H9 (cell line): Measurements from ENCODE around the gene ZFP36. TPM values are rescaled to one million over a fixed set of nuclear protein-coding genes. Genes with fewer than 3 reads are reported as not detected.

Source experiments
- DNase-seq: peaks from one replicate; pipeline ENCODE4 v3.0.0-alpha.2; 2017
- H2AFZ ChIP-seq: one replicate; pipeline ENCODE4 v1.6.1; 2013; ENCODE audit warnings: mild to moderate bottlenecking, low read length, control low read depth, moderate library complexity
- H2AK5ac ChIP-seq: 2 replicates; pipeline ENCODE4 v1.6.1; 2013; ENCODE audit warnings: low read length, control low read depth, mixed read lengths; ENCODE audit not compliant: insufficient read length
- H2BK120ac ChIP-seq: one replicate; pipeline ENCODE4 v1.6.1; 2013; ENCODE audit warnings: low read depth, mild to moderate bottlenecking, low read length, control low read depth, inconsistent platforms; ENCODE audit not compliant: poor library complexity, severe bottlenecking
- H2BK12ac ChIP-seq: 2 replicates; pipeline ENCODE4 v1.6.1; 2013; ENCODE audit warnings: low read length, control low read depth, mixed read lengths, low read depth; ENCODE audit not compliant: insufficient read length
- H2BK15ac ChIP-seq: 2 replicates; pipeline ENCODE4 v1.6.1; 2013; ENCODE audit warnings: low read depth, low read length, control low read depth
- H2BK20ac ChIP-seq: one replicate; pipeline ENCODE4 v1.6.1; 2013; ENCODE audit warnings: low read depth, mild to moderate bottlenecking, low read length, control low read depth, inconsistent platforms; ENCODE audit not compliant: poor library complexity, severe bottlenecking
- H2BK5ac ChIP-seq: 2 replicates; pipeline ENCODE4 v1.6.1; 2013; ENCODE audit warnings: low read length, control low read depth, mixed read lengths; ENCODE audit not compliant: insufficient read length
- H3K14ac ChIP-seq: 2 replicates; pipeline ENCODE4 v1.6.1; 2013; ENCODE audit warnings: low read length, control low read depth; ENCODE audit not compliant: insufficient read depth
- H3K18ac ChIP-seq: 2 replicates; pipeline ENCODE4 v1.6.1; 2013; ENCODE audit warnings: low read depth, mild to moderate bottlenecking, mixed read lengths, low read length, control low read depth; ENCODE audit not compliant: insufficient read length
- H3K23ac ChIP-seq: 2 replicates; pipeline ENCODE4 v1.6.1; 2013; ENCODE audit warnings: low read length, control low read depth, mixed read lengths, low read depth; ENCODE audit not compliant: insufficient read length
- H3K23me2 ChIP-seq: 2 replicates; pipeline ENCODE4 v1.6.1; 2013; ENCODE audit warnings: low read depth, mild to moderate bottlenecking, mixed read lengths, low read length, control low read depth; ENCODE audit not compliant: insufficient read length, poor library complexity, severe bottlenecking
- H3K27ac ChIP-seq: 2 replicates; pipeline ENCODE4 v1.5.1; 2013; ENCODE audit warnings: low read length, control low read depth, mixed read lengths, low read depth; ENCODE audit not compliant: insufficient read length
- H3K27me3 ChIP-seq: 2 replicates; pipeline ENCODE4 v1.6.1; 2013; ENCODE audit warnings: low read length, control low read depth, inconsistent platforms; ENCODE audit not compliant: insufficient read depth
- H3K4ac ChIP-seq: 2 replicates; pipeline ENCODE4 v1.6.1; 2013; ENCODE audit warnings: low read depth, mild to moderate bottlenecking, control low read depth, inconsistent platforms, low read length, moderate library complexity
- H3K4me1 ChIP-seq: 2 replicates; pipeline ENCODE4 v1.6.1; 2013; ENCODE audit warnings: low read length, control low read depth, inconsistent platforms; ENCODE audit not compliant: insufficient read depth
- H3K4me2 ChIP-seq: 2 replicates; pipeline ENCODE4 v1.6.1; 2013; ENCODE audit warnings: low read length, control low read depth, mixed read lengths; ENCODE audit not compliant: insufficient read length, insufficient read depth
- H3K56ac ChIP-seq: 2 replicates; pipeline ENCODE4 v1.6.1; 2013; ENCODE audit warnings: low read depth, mild to moderate bottlenecking, mixed read lengths, low read length, control low read depth; ENCODE audit not compliant: insufficient read length
- H3K79me1 ChIP-seq: 2 replicates; pipeline ENCODE4 v1.6.1; 2013; ENCODE audit warnings: low read depth, mild to moderate bottlenecking, moderate library complexity, low read length, control low read depth, inconsistent platforms; ENCODE audit not compliant: insufficient read depth, poor library complexity, severe bottlenecking
- H3K79me2 ChIP-seq: 2 replicates; pipeline ENCODE4 v1.6.1; 2013; ENCODE audit warnings: low read length, control low read depth, inconsistent platforms; ENCODE audit not compliant: insufficient read depth
- H3K9ac ChIP-seq: 2 replicates; pipeline ENCODE4 v1.6.1; 2013; ENCODE audit warnings: low read length, control low read depth, mixed read lengths; ENCODE audit not compliant: insufficient read length; ENCODE audit errors: extremely low read depth
- H3K9me3 ChIP-seq: one replicate; pipeline ENCODE4 v1.6.1; 2013; ENCODE audit warnings: low read depth, low read length, inconsistent platforms; ENCODE audit not compliant: control insufficient read depth
- H3T11ph ChIP-seq: one replicate; pipeline ENCODE4 v1.6.1; 2013; ENCODE audit warnings: mild to moderate bottlenecking, low read length, control low read depth, inconsistent platforms
- H4K20me1 ChIP-seq: one replicate; pipeline ENCODE4 v1.6.1; 2013; ENCODE audit not compliant: control insufficient read depth, insufficient read length, insufficient read depth
- H4K5ac ChIP-seq: 2 replicates; pipeline ENCODE4 v1.6.1; 2013; ENCODE audit warnings: low read depth, mild to moderate bottlenecking, mixed read lengths, low read length, control low read depth; ENCODE audit not compliant: insufficient read length
- H4K8ac ChIP-seq: replicated peaks from 2 replicates; pipeline ENCODE4 v1.6.1; 2013; ENCODE audit warnings: low read length, control low read depth, mixed read lengths, low read depth; ENCODE audit not compliant: insufficient read length
- H4K91ac ChIP-seq: 2 replicates; pipeline ENCODE4 v1.6.1; 2013; ENCODE audit warnings: low read depth, mild to moderate bottlenecking, moderate library complexity, mixed read lengths, low read length, control low read depth; ENCODE audit not compliant: insufficient read length
- H3K27ac Mint-ChIP-seq, 3 experiments: 2 replicates in 2 of 3; 3 replicates in 1 of 3; pipeline ENCODE4 v1.8.0; 2020 to 2021; ENCODE audit warnings: mixed read lengths in 3 of 3, mild to moderate bottlenecking in 1 of 3, moderate library complexity in 1 of 3
- H3K27me3 Mint-ChIP-seq: 2 replicates; pipeline ENCODE4 v1.8.0; 2021; ENCODE audit warnings: low read depth, mild to moderate bottlenecking, moderate library complexity, mixed read lengths
- H3K36me3 Mint-ChIP-seq, 3 experiments: 2 replicates in 2 of 3; 3 replicates in 1 of 3; pipeline ENCODE4 v1.8.0; 2020 to 2021; ENCODE audit warnings: low read depth in 3 of 3, mixed read lengths in 3 of 3; ENCODE audit not compliant: insufficient read depth in 1 of 3
- H3K4me1 Mint-ChIP-seq, 2 experiments: 2 replicates each; pipeline ENCODE4 v1.8.0; 2020; ENCODE audit warnings: mixed read lengths in 2 of 2
- H3K4me3 Mint-ChIP-seq, 2 experiments: 2 replicates in 1 of 2; 3 replicates in 1 of 2; pipeline ENCODE4 v1.8.0; 2020 to 2021; ENCODE audit warnings: mild to moderate bottlenecking in 2 of 2, mixed read lengths in 2 of 2, moderate library complexity in 1 of 2
- H3K9me3 Mint-ChIP-seq, 2 experiments: 2 replicates in 1 of 2; 3 replicates in 1 of 2; pipeline ENCODE4 v1.8.0; 2020; ENCODE audit warnings: mild to moderate bottlenecking in 2 of 2, mixed read lengths in 2 of 2, moderate library complexity in 1 of 2
- CTCF ChIP-seq: fragments of 200-600 bp; sonication (generic); conservative IDR thresholded peaks from 3 replicates; pipeline ENCODE4 v1.8.0; 2021; ENCODE audit warnings: antibody characterized with exemption, mild to moderate bottlenecking
- total RNA-seq: library from RNA; stranded (reverse); gene quantifications from 2 replicates; pipeline ENCODE4 v1.2.1, GENCODE V29; 2021

The ZFP36 gene
- total RNA-seq, 1 experiment from 2014 or later, result 14.6 TPM

DNA sequence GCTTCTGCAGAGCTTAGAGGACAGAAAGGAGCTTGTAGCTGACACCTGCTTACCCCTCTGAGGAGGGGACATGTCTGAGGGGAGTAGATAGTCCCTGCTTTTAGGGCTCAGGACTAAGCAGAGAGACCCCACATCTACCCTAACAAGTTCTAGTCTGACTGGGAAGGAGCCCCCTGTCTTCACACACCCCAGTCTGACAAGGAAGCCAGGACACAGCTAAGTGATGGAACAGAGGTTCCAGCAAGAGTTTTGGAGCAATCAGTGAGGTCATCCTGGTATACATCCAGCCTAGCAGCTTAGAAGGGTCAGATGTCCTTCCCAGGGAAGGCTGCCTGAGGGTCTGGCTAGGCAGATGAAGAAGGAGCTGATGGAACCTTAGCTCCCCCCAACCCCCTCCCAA lies 30.7 kb upstream of the ZFP36 start:
- no peak overlapping the region for H4K91ac ChIP-seq
- H3K18ac ChIP-seq, result no peak overlapping the region
- H2BK12ac ChIP-seq, result no peak overlapping the region
- no peak overlapping the region for H3T11ph ChIP-seq
- H4K20me1 ChIP-seq, result peaks cover 2% of the 10 kb centered on the region
- Mint-ChIP-seq H3K9me3 (no peaks in the 10 kb centered on the region; a peak in 1 of 5 replicates), H3K27me3 (no peaks in the 10 kb centered on the region), H3K36me3 (peaks cover 53 to 86% (median 82%) of the 10 kb centered on the region in 3 experiments), H3K27ac (no peak overlapping the region), H3K4me1 (no peaks in the 10 kb centered on the region), H3K4me3 (no peak overlapping the region)
- H3K4me2 ChIP-seq, result no peak overlapping the region
- no peak overlapping the region for H2BK20ac ChIP-seq
- no peak overlapping the region for H2AFZ ChIP-seq
- H3K56ac ChIP-seq, result no peak overlapping the region
- H3K23me2 ChIP-seq, result no peaks in the 10 kb centered on the region
- H3K14ac ChIP-seq, result no peak overlapping the region
- no peak overlapping the region for H2BK120ac ChIP-seq
- no peaks in the 10 kb centered on the region for H3K79me1 ChIP-seq
- no peaks in the 10 kb centered on the region for H3K79me2 ChIP-seq
- H4K5ac ChIP-seq, result no peak overlapping the region
- no peak overlapping the region for H2AK5ac ChIP-seq
- H3K9me3 ChIP-seq, result no peaks in the 10 kb centered on the region
- no peak for TF ChIP-seq CTCF
- H3K9ac ChIP-seq, result no peak overlapping the region
- H3K4ac ChIP-seq, result no peak overlapping the region
- no peak overlapping the region for H4K8ac ChIP-seq
- no peak overlapping the region for H2BK5ac ChIP-seq
- H3K27me3 ChIP-seq, result no peaks in the 10 kb centered on the region
- H3K23ac ChIP-seq, result no peak overlapping the region
- DNase-seq, result no peak
- no peak overlapping the region for H3K27ac ChIP-seq
- H3K4me1 ChIP-seq, result no peaks in the 10 kb centered on the region
- no peak overlapping the region for H2BK15ac ChIP-seq
